ENCODE data around the gene DNAJC5.
"Not testable (repeated sequence)": the region's sequence is repeated elsewhere in the genome, so short reads cannot be mapped to it uniquely, and the experiment has no call there.

Gene DNAJC5

DNA sequence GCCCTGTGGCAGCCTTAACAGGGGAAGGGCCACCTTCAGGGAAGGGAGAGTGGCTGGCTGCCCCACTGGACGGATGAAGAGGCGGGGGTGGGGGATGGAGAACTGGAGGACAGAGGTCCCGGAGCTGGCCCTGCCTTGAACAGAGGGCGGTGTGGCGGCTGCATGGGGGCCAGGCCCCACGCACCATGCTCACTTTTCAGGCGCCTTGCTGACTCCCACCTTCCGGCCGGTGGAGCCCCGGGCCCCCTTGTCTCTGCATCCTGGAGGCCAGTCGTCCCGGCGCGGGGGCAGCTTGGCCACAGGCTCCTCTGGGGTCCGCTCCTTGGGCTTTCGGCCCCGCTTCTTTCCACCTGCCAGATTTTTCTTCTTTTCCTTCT is 64.8 kb downstream of the DNAJC5 start:
- TF ChIP-seq, protein P1, sequence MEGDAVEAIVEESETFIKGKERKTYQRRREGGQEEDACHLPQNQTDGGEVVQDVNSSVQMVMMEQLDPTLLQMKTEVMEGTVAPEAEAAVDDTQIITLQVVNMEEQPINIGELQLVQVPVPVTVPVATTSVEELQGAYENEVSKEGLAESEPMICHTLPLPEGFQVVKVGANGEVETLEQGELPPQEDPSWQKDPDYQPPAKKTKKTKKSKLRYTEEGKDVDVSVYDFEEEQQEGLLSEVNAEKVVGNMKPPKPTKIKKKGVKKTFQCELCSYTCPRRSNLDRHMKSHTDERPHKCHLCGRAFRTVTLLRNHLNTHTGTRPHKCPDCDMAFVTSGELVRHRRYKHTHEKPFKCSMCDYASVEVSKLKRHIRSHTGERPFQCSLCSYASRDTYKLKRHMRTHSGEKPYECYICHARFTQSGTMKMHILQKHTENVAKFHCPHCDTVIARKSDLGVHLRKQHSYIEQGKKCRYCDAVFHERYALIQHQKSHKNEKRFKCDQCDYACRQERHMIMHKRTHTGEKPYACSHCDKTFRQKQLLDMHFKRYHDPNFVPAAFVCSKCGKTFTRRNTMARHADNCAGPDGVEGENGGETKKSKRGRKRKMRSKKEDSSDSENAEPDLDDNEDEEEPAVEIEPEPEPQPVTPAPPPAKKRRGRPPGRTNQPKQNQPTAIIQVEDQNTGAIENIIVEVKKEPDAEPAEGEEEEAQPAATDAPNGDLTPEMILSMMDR (IDR thresholded peaks at IDR 0.05; ENCODE audit: insufficient read depth, missing control alignments): no peak
- FAIRE-seq: no peak
- no peak for DNase-seq (ENCODE audit: insufficient read length, low spot score)

DNA sequence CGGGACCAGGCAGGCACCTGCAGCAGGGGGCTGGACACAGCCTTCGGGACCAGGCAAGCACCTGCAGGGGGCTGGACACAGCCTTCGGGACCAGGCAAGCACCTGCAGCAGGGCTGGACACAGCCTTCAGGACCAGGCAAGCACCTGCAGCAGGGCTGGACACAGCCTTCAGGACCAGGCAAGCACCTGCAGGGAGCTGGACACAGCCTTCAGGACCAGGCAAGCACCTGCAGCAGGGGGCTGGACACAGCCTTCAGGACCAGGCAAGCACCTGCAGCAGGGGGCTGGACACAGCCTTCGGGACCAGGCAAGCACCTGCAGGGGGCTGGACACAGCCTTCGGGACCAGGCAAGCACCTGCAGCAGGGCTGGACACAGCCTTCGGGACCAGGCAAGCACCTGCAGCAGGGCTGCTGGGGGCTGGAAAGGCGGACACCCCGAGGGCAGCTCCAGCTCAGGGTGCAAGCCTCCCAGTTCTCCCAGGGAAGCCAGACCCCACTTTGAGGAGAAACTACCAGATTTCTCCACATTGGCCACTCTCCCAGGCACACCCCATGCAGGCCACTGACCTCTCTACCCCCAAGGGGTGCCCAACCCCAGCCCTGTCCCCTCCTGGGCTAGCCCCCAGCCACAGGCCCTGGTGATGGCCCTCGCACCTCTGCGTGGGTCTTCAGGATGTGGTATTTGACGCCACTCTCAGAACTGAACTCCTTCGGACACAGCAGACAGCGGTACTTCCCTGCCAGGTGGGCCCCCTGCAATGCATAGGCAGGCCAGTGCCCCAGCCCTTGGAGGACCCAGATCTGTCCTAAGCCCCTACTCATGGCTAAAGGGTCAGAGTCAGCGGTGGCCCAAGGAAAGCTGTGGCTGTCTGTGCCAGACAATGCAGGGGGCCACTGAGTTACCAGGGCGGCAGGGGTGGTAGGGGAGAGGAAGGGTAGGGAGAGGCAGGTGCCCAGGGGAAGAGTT is 66.0 kb downstream of the DNAJC5 start:
- not testable (repeated sequence) for FAIRE-seq; DNase-seq (ENCODE audit: insufficient read length, low spot score)

DNA sequence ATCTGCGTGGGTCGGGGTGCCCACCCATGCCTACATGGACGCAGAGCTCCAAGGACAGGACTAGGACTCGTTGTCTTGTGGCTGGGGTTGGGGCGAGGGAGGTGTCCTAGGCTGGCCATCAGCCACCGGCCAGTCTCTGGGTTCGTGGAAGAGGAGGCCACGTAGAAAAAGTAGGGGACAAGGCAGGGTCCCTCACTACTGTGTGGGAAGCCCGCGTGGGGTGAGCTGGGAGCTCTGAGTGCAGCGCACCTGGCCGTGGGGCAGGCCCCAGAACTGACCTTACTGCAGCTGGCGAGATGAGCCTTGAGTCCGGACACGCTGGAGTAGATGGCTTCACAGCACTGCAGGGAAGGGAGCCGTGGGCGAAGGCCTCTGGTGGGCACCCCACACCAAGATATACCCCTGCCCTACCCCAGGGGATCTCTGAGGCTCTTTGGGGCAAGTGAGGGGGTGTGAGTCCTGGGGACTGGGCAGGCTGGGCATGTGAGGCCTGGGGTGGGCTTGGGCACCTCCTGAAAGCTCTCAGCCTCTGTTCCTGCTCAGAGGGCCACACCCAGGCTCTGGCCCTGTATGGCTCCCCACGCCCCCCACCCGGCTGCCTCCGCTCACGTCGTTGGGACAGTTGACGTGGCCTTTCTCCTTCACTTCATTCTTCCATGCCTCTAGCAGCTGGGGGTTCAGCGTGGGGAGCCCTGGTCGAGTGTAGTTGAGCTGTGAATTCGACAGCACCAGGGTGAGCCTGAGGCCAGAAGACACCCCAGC is 66.9 kb downstream of the DNAJC5 start:
- TF ChIP-seq, protein P1 (IDR thresholded peaks at IDR 0.05; ENCODE audit: insufficient read depth, missing control alignments): no peak
- DNase-seq (ENCODE audit: insufficient read length, low spot score) (no peak), FAIRE-seq (no peak)

DNA sequence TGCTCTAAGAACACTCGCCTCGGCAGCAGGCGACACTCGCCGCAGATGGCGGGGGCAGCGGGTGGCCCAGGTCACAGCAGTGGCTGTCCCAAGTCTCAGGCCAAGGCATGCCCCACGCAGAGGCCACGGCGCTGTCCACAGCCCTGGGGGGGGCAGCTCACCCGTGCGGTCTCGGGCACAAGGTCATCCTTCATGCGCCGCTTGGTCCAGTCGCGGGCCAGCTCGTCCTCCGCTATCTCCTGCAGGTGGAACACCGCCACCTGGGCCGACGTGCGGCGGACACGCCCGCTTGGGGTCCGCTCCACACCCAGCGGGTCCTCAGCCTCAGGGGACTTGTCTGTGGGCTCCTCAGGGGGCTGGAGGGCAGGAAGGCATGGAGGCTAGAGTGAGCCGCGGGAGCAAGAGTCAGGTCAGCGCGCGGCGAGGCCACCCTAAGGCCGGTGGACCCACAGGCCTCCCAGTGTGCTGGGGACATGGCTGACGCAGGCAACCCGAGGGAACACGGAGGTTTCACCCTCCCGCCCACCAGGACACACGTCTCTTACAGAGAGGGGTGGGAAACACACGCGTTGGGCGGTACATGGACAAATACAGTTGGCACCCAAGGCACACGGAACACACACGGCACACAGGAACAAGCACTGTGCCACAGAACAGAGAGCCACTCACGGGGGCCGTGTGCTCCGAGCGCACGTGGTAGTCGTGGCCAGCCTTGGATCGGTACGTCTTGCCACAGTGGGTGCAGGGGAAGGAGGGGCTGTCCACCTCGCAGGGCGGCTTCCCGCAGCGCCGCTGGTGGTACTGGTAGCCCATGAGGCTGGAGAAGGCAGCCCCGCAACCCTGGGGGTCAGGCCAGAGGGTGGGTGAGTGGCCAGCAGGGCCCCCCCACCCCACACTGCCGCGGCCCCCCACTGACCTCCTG is 67.8 kb downstream of the DNAJC5 start:
- FAIRE-seq: no peak
- TF ChIP-seq, protein P1 (IDR thresholded peaks at IDR 0.05; ENCODE audit: insufficient read depth, missing control alignments): no peak
- DNase-seq (ENCODE audit: insufficient read length, low spot score): no peak

DNA sequence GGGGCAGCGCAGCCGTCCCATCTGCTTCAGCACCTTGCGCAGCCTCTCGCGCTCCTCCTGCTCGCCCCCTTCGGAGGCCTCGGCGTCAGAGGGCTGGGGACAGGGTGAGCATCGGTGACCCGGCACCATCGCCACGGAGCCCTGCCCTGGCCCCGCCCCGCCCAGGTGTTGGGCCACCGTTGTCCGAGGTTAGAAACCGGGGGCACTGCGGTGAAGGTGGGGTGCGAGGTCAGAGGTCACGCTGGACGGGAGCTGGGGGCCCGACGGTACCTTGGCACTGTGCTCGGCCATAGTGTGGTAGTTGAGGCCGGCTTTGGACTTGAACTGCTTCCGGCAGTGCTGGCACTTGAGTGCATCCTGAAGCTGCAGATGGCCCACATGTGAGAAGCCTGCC is 68.4 kb downstream of the DNAJC5 start:
- FAIRE-seq (no peak), DNase-seq (ENCODE audit: insufficient read length, low spot score) (no peak)
- TF ChIP-seq, protein P1 (IDR thresholded peaks at IDR 0.05; ENCODE audit: insufficient read depth, missing control alignments): no peak

DNA sequence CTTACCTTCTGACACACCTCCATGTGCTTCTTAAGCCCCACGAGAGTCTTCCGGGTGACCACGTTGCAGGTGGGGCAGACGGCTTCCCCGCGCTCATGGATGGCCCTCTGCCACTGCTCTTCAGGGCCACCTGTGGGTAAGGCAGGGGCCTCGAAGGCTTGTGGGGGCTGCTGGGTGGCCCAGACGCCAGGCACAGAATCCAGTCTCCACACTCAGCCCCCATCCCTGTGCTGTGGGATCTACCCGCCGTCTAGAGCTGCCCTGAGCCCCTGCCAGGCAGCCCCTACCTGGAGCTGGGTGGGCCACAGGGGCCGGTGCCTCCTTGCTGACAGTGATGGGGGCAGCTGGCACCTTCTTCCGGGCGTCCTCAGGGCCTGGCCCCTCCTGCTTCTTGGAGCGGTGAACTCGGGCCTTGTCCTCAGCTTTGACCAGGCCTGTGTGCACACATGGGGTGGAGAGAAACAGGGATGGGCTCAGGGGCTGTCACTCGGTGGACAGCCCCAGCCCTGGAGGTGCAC is 68.9 kb downstream of the DNAJC5 start:
- FAIRE-seq (no peak), DNase-seq (ENCODE audit: insufficient read length, low spot score) (no peak)
- TF ChIP-seq, protein P1 (IDR thresholded peaks at IDR 0.05; ENCODE audit: insufficient read depth, missing control alignments): no peak

DNA sequence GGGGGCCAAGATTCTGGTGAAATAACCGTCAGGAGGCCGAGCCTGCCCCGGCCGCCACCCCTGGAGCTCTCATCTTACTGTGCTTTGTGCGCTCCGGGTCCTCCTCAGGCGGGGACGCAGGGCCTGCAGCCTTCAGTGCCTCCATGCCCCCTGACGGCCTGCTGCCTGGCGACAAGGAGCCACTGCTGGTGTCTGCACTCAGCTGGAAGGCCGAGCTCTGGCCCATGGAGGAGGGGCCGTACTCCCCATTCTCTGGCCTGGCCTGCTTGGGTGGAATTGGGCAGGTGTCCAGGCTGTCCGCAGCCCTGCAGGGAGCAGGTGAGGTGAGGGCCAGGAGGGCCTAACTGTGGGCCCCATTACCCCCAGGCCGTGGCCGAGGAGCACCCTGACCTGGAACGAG is 69.5 kb downstream of the DNAJC5 start:
- TF ChIP-seq, protein P1 (IDR thresholded peaks at IDR 0.05; ENCODE audit: insufficient read depth, missing control alignments): no peak
- FAIRE-seq (no peak), DNase-seq (ENCODE audit: insufficient read length, low spot score) (no peak)

Data from D721Med (cell line).